ENCODE measurements around the gene SLC30A10. TPM values are rescaled to one million over a fixed set of nuclear protein-coding genes. Genes with fewer than 3 reads are reported as not detected.
"Not testable (repeated sequence)": the region's sequence is repeated elsewhere in the genome, so short reads cannot be mapped to it uniquely, and the experiment has no call there.

Gene SLC30A10
- total RNA-seq, 1 experiment from 2014 or later, result not detected

GRCh38 chr1:219933763-219934162 is 5.4 kb upstream of the SLC30A10 start:
- DNase-seq (ENCODE audit: low spot score); in situ Hi-C loops (cut with HindIII; ENCODE audit: low sequenced_read_pairs): not testable (repeated sequence)

- in situ Hi-C loops (cut with HindIII; ENCODE audit: low sequenced_read_pairs), result no loop called here
- DNase-seq (ENCODE audit: low spot score), result no peak
Observed at GRCh38 chr1:219931033-219931432, 2.7 kb upstream of the SLC30A10 start.

- in situ Hi-C loops (cut with HindIII; ENCODE audit: low sequenced_read_pairs), result no loop called here
- DNase-seq (ENCODE audit: low spot score), result no peak
Observed at GRCh38 chr1:219928791-219929118, 398 bp upstream of the SLC30A10 start.

GRCh38 chr1:219927298-219927955 is 930 bp downstream of the SLC30A10 start:
- no peak for DNase-seq (ENCODE audit: low spot score)
- in situ Hi-C loops (cut with HindIII; ENCODE audit: low sequenced_read_pairs), result no loop called here

GRCh38 chr1:219926363-219926998 is 1.9 kb downstream of the SLC30A10 start:
- no peak for DNase-seq (ENCODE audit: low spot score)
- in situ Hi-C loops (cut with HindIII; ENCODE audit: low sequenced_read_pairs), result no loop called here

- in situ Hi-C loops (cut with HindIII; ENCODE audit: low sequenced_read_pairs), result no loop called here
- DNase-seq (ENCODE audit: low spot score), result no peak
Observed at GRCh38 chr1:219924342-219924741, 4.0 kb downstream of the SLC30A10 start.

- no peak for DNase-seq (ENCODE audit: low spot score)
- in situ Hi-C loops (cut with HindIII; ENCODE audit: low sequenced_read_pairs), result no loop called here
Observed at GRCh38 chr1:219917851-219918466, 10.4 kb downstream of the SLC30A10 start.

GRCh38 chr1:219917281-219917680 is 11.1 kb downstream of the SLC30A10 start:
- in situ Hi-C loops (cut with HindIII; ENCODE audit: low sequenced_read_pairs), result no loop called here
- no peak for DNase-seq (ENCODE audit: low spot score)

- no peak for DNase-seq (ENCODE audit: low spot score)
- in situ Hi-C loops (cut with HindIII; ENCODE audit: low sequenced_read_pairs), result no loop called here
Observed at GRCh38 chr1:219916257-219916656, 12.1 kb downstream of the SLC30A10 start.

GRCh38 chr1:219913005-219913770 is 15.2 kb downstream of the SLC30A10 start:
- in situ Hi-C loops (cut with HindIII; ENCODE audit: low sequenced_read_pairs), result no loop called here
- no peak for DNase-seq (ENCODE audit: low spot score)

- in situ Hi-C loops (cut with HindIII; ENCODE audit: low sequenced_read_pairs), result no loop called here
- no peak for DNase-seq (ENCODE audit: low spot score)
Observed at GRCh38 chr1:219910716-219911115, 17.6 kb downstream of the SLC30A10 start.

- DNase-seq (ENCODE audit: low spot score), result no peak
- in situ Hi-C loops (cut with HindIII; ENCODE audit: low sequenced_read_pairs), result no loop called here
Observed at GRCh38 chr1:219909476-219909875, 18.9 kb downstream of the SLC30A10 start.

GRCh38 chr1:219908170-219908569 is 20.2 kb downstream of the SLC30A10 start:
- in situ Hi-C loops (cut with HindIII; ENCODE audit: low sequenced_read_pairs), result no loop called here
- DNase-seq (ENCODE audit: low spot score), result no peak

GRCh38 chr1:219907772-219908070 is 20.6 kb downstream of the SLC30A10 start:
- DNase-seq (ENCODE audit: low spot score), result no peak
- in situ Hi-C loops (cut with HindIII; ENCODE audit: low sequenced_read_pairs), result no loop called here

GRCh38 chr1:219906924-219907771 is 21.2 kb downstream of the SLC30A10 start:
- no peak for DNase-seq (ENCODE audit: low spot score)

GRCh38 chr1:219906565-219906923 is 21.8 kb downstream of the SLC30A10 start:
- in situ Hi-C loops (cut with HindIII; ENCODE audit: low sequenced_read_pairs), result not testable (repeated sequence)

More at GRCh38 chr1:219906924-219907771, 21.2 kb downstream of the SLC30A10 start:
- in situ Hi-C loops (cut with HindIII; ENCODE audit: low sequenced_read_pairs), result no loop called here

GRCh38 chr1:219905524-219905923 is 22.8 kb downstream of the SLC30A10 start:
- in situ Hi-C loops (cut with HindIII; ENCODE audit: low sequenced_read_pairs), result no loop called here
- no peak for DNase-seq (ENCODE audit: low spot score)

More at GRCh38 chr1:219906565-219906923, 21.8 kb downstream of the SLC30A10 start:
- DNase-seq (ENCODE audit: low spot score), result not testable (repeated sequence)

GRCh38 chr1:219904934-219905333 is 23.4 kb downstream of the SLC30A10 start:
- no peak for DNase-seq (ENCODE audit: low spot score)
- in situ Hi-C loops (cut with HindIII; ENCODE audit: low sequenced_read_pairs), result no loop called here

GRCh38 chr1:219903353-219903871 is 24.9 kb downstream of the SLC30A10 start:
- DNase-seq (ENCODE audit: low spot score), result no peak
- in situ Hi-C loops (cut with HindIII; ENCODE audit: low sequenced_read_pairs), result no loop called here

All from G401 (cell line).